DND-41 (cell line): ENCODE results near the gene NPAS1.

Source experiments
- CTCF ChIP-seq: IDR thresholded peaks from 2 replicates; pipeline ENCODE4 v1.5.1; 2012; ENCODE audit warnings: borderline replicate concordance, low read length, moderate library complexity, mild to moderate bottlenecking; ENCODE audit not compliant: poor library complexity, severe bottlenecking; ENCODE audit errors: extremely low read depth
- EZH2 ChIP-seq: IDR thresholded peaks from 3 replicates; pipeline ENCODE4 v1.6.1; 2012; ENCODE audit warnings: borderline replicate concordance, low read depth, mild to moderate bottlenecking, moderate library complexity, low read length, inconsistent platforms; ENCODE audit not compliant: severe bottlenecking

- no peak for TF ChIP-seq EZH2
- TF ChIP-seq CTCF: no peak
These were observed 47.0 kb downstream of the NPAS1 start for GRCh38 chr19:47066376-47067214.
